ENCODE data around the gene TAS1R3.

DNA sequence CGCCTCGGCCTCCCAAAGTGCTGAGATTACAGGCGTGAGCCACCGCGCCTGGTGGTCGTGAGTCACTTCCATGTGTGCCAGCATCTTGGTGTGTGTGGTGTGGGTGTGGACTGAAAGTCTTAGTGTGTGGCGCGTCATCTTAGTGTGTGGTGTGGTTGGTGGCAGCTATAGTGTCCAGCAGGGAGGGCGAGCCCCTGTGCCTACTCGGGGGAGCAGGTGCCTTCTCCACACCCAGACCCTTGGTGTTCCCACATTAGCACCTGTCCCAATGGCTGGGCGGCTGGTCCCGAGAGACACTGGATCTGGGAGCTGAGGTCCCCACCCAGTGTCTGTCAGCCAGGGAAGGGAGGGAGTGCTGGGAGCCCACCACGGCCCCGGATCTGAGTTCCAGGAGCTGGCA lies 48.1 kb upstream of the TAS1R3 start:
- no peak for TF ChIP-seq EZH2 (optimal IDR thresholded peaks at IDR 0.05; ENCODE audit: low read depth, low read length)
- TF ChIP-seq, protein P1, sequence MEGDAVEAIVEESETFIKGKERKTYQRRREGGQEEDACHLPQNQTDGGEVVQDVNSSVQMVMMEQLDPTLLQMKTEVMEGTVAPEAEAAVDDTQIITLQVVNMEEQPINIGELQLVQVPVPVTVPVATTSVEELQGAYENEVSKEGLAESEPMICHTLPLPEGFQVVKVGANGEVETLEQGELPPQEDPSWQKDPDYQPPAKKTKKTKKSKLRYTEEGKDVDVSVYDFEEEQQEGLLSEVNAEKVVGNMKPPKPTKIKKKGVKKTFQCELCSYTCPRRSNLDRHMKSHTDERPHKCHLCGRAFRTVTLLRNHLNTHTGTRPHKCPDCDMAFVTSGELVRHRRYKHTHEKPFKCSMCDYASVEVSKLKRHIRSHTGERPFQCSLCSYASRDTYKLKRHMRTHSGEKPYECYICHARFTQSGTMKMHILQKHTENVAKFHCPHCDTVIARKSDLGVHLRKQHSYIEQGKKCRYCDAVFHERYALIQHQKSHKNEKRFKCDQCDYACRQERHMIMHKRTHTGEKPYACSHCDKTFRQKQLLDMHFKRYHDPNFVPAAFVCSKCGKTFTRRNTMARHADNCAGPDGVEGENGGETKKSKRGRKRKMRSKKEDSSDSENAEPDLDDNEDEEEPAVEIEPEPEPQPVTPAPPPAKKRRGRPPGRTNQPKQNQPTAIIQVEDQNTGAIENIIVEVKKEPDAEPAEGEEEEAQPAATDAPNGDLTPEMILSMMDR (IDR thresholded peaks at IDR 0.05; ENCODE audit: low read length): no peak
- TF ChIP-seq EZH2phosphoT487 (IDR thresholded peaks at IDR 0.05; ENCODE audit: low read length): no peak

Measured in MM.1S (cell line).